H9 (cell line): ENCODE measurements around the gene NUP133. TPM values are rescaled to one million over a fixed set of nuclear protein-coding genes. Genes with fewer than 3 reads are reported as not detected.

Source experiments
- DNase-seq: peaks from one replicate; pipeline ENCODE4 v3.0.0-alpha.2; 2017
- H2AFZ ChIP-seq: one replicate; pipeline ENCODE4 v1.6.1; 2013; ENCODE audit warnings: mild to moderate bottlenecking, low read length, control low read depth, moderate library complexity
- H2AK5ac ChIP-seq: 2 replicates; pipeline ENCODE4 v1.6.1; 2013; ENCODE audit warnings: low read length, control low read depth, mixed read lengths; ENCODE audit not compliant: insufficient read length
- H2BK120ac ChIP-seq: one replicate; pipeline ENCODE4 v1.6.1; 2013; ENCODE audit warnings: low read depth, mild to moderate bottlenecking, low read length, control low read depth, inconsistent platforms; ENCODE audit not compliant: poor library complexity, severe bottlenecking
- H2BK12ac ChIP-seq: 2 replicates; pipeline ENCODE4 v1.6.1; 2013; ENCODE audit warnings: low read length, control low read depth, mixed read lengths, low read depth; ENCODE audit not compliant: insufficient read length
- H2BK15ac ChIP-seq: 2 replicates; pipeline ENCODE4 v1.6.1; 2013; ENCODE audit warnings: low read depth, low read length, control low read depth
- H2BK20ac ChIP-seq: one replicate; pipeline ENCODE4 v1.6.1; 2013; ENCODE audit warnings: low read depth, mild to moderate bottlenecking, low read length, control low read depth, inconsistent platforms; ENCODE audit not compliant: poor library complexity, severe bottlenecking
- H2BK5ac ChIP-seq: 2 replicates; pipeline ENCODE4 v1.6.1; 2013; ENCODE audit warnings: low read length, control low read depth, mixed read lengths; ENCODE audit not compliant: insufficient read length
- H3K14ac ChIP-seq: 2 replicates; pipeline ENCODE4 v1.6.1; 2013; ENCODE audit warnings: low read length, control low read depth; ENCODE audit not compliant: insufficient read depth
- H3K18ac ChIP-seq: 2 replicates; pipeline ENCODE4 v1.6.1; 2013; ENCODE audit warnings: low read depth, mild to moderate bottlenecking, mixed read lengths, low read length, control low read depth; ENCODE audit not compliant: insufficient read length
- H3K23ac ChIP-seq: 2 replicates; pipeline ENCODE4 v1.6.1; 2013; ENCODE audit warnings: low read length, control low read depth, mixed read lengths, low read depth; ENCODE audit not compliant: insufficient read length
- H3K23me2 ChIP-seq: 2 replicates; pipeline ENCODE4 v1.6.1; 2013; ENCODE audit warnings: low read depth, mild to moderate bottlenecking, mixed read lengths, low read length, control low read depth; ENCODE audit not compliant: insufficient read length, poor library complexity, severe bottlenecking
- H3K27ac ChIP-seq: 2 replicates; pipeline ENCODE4 v1.5.1; 2013; ENCODE audit warnings: low read length, control low read depth, mixed read lengths, low read depth; ENCODE audit not compliant: insufficient read length
- H3K27me3 ChIP-seq: 2 replicates; pipeline ENCODE4 v1.6.1; 2013; ENCODE audit warnings: low read length, control low read depth, inconsistent platforms; ENCODE audit not compliant: insufficient read depth
- H3K4ac ChIP-seq: 2 replicates; pipeline ENCODE4 v1.6.1; 2013; ENCODE audit warnings: low read depth, mild to moderate bottlenecking, control low read depth, inconsistent platforms, low read length, moderate library complexity
- H3K4me1 ChIP-seq: 2 replicates; pipeline ENCODE4 v1.6.1; 2013; ENCODE audit warnings: low read length, control low read depth, inconsistent platforms; ENCODE audit not compliant: insufficient read depth
- H3K4me2 ChIP-seq: 2 replicates; pipeline ENCODE4 v1.6.1; 2013; ENCODE audit warnings: low read length, control low read depth, mixed read lengths; ENCODE audit not compliant: insufficient read length, insufficient read depth
- H3K56ac ChIP-seq: 2 replicates; pipeline ENCODE4 v1.6.1; 2013; ENCODE audit warnings: low read depth, mild to moderate bottlenecking, mixed read lengths, low read length, control low read depth; ENCODE audit not compliant: insufficient read length
- H3K79me1 ChIP-seq: 2 replicates; pipeline ENCODE4 v1.6.1; 2013; ENCODE audit warnings: low read depth, mild to moderate bottlenecking, moderate library complexity, low read length, control low read depth, inconsistent platforms; ENCODE audit not compliant: insufficient read depth, poor library complexity, severe bottlenecking
- H3K79me2 ChIP-seq: 2 replicates; pipeline ENCODE4 v1.6.1; 2013; ENCODE audit warnings: low read length, control low read depth, inconsistent platforms; ENCODE audit not compliant: insufficient read depth
- H3K9ac ChIP-seq: 2 replicates; pipeline ENCODE4 v1.6.1; 2013; ENCODE audit warnings: low read length, control low read depth, mixed read lengths; ENCODE audit not compliant: insufficient read length; ENCODE audit errors: extremely low read depth
- H3K9me3 ChIP-seq: one replicate; pipeline ENCODE4 v1.6.1; 2013; ENCODE audit warnings: low read depth, low read length, inconsistent platforms; ENCODE audit not compliant: control insufficient read depth
- H3T11ph ChIP-seq: one replicate; pipeline ENCODE4 v1.6.1; 2013; ENCODE audit warnings: mild to moderate bottlenecking, low read length, control low read depth, inconsistent platforms
- H4K20me1 ChIP-seq: one replicate; pipeline ENCODE4 v1.6.1; 2013; ENCODE audit not compliant: control insufficient read depth, insufficient read length, insufficient read depth
- H4K5ac ChIP-seq: 2 replicates; pipeline ENCODE4 v1.6.1; 2013; ENCODE audit warnings: low read depth, mild to moderate bottlenecking, mixed read lengths, low read length, control low read depth; ENCODE audit not compliant: insufficient read length
- H4K8ac ChIP-seq: replicated peaks from 2 replicates; pipeline ENCODE4 v1.6.1; 2013; ENCODE audit warnings: low read length, control low read depth, mixed read lengths, low read depth; ENCODE audit not compliant: insufficient read length
- H4K91ac ChIP-seq: 2 replicates; pipeline ENCODE4 v1.6.1; 2013; ENCODE audit warnings: low read depth, mild to moderate bottlenecking, moderate library complexity, mixed read lengths, low read length, control low read depth; ENCODE audit not compliant: insufficient read length
- H3K27ac Mint-ChIP-seq, 3 experiments: 2 replicates in 2 of 3; 3 replicates in 1 of 3; pipeline ENCODE4 v1.8.0; 2020 to 2021; ENCODE audit warnings: mixed read lengths in 3 of 3, mild to moderate bottlenecking in 1 of 3, moderate library complexity in 1 of 3
- H3K27me3 Mint-ChIP-seq: 2 replicates; pipeline ENCODE4 v1.8.0; 2021; ENCODE audit warnings: low read depth, mild to moderate bottlenecking, moderate library complexity, mixed read lengths
- H3K36me3 Mint-ChIP-seq, 3 experiments: 2 replicates in 2 of 3; 3 replicates in 1 of 3; pipeline ENCODE4 v1.8.0; 2020 to 2021; ENCODE audit warnings: low read depth in 3 of 3, mixed read lengths in 3 of 3; ENCODE audit not compliant: insufficient read depth in 1 of 3
- H3K4me1 Mint-ChIP-seq, 2 experiments: 2 replicates each; pipeline ENCODE4 v1.8.0; 2020; ENCODE audit warnings: mixed read lengths in 2 of 2
- H3K4me3 Mint-ChIP-seq, 2 experiments: 2 replicates in 1 of 2; 3 replicates in 1 of 2; pipeline ENCODE4 v1.8.0; 2020 to 2021; ENCODE audit warnings: mild to moderate bottlenecking in 2 of 2, mixed read lengths in 2 of 2, moderate library complexity in 1 of 2
- H3K9me3 Mint-ChIP-seq, 2 experiments: 2 replicates in 1 of 2; 3 replicates in 1 of 2; pipeline ENCODE4 v1.8.0; 2020; ENCODE audit warnings: mild to moderate bottlenecking in 2 of 2, mixed read lengths in 2 of 2, moderate library complexity in 1 of 2
- CTCF ChIP-seq: fragments of 200-600 bp; sonication (generic); conservative IDR thresholded peaks from 3 replicates; pipeline ENCODE4 v1.8.0; 2021; ENCODE audit warnings: antibody characterized with exemption, mild to moderate bottlenecking
- WGBS: extraction: QIAGEN DNeasy Blood & Tissue Kit; methylation state at CpG from one replicate; pipeline ENCODE4 v1.1.7; 2013; ENCODE audit warnings: missing lambda C conversion rate, low lambda C conversion rate, mixed read lengths; ENCODE audit not compliant: insufficient read length; ENCODE audit errors: extremely low coverage; 5-methylcytosine and 5-hydroxymethylcytosine counted together
- total RNA-seq: library from RNA; stranded (reverse); gene quantifications from 2 replicates; pipeline ENCODE4 v1.2.1, GENCODE V29; 2021

NUP133 gene
- total RNA-seq, 1 experiment from 2014 or later: 71.3 TPM

GRCh38 chr1:229506633-229507032 lies 1.5 kb downstream of the NUP133 start:
- no peak overlapping the region for H3K4me2 ChIP-seq
- H3T11ph ChIP-seq: no peak overlapping the region
- H3K4ac ChIP-seq: no peak overlapping the region
- DNase-seq: no peak
- WGBS: no CpG with 5 or more reads among the region's 8 CpGs
- no peak overlapping the region for H3K14ac ChIP-seq
- Mint-ChIP-seq H3K27me3 (no peaks in the 10 kb centered on the region; the same call in 1 of the 2 replicates), H3K4me3 (peak overlapping the region; percentile 89 to 93), H3K27ac (no peak overlapping the region), H3K9me3 (no peaks in the 10 kb centered on the region; a peak in 2 of 5 replicates), H3K36me3 (peaks cover 0 to 23% (median 10%) of the 10 kb centered on the region in 3 experiments; a peak in 4 of 7 replicates), H3K4me1 (peaks cover 13 to 14% of the 10 kb centered on the region in 2 experiments)
- peaks cover 3% of the 10 kb centered on the region for H3K23me2 ChIP-seq
- H4K91ac ChIP-seq: no peak overlapping the region
- H2BK15ac ChIP-seq: no peak overlapping the region
- no peak overlapping the region for H2BK120ac ChIP-seq
- peaks cover 2% of the 10 kb centered on the region; the same call in 1 of the 2 replicates for H3K4me1 ChIP-seq
- H2BK12ac ChIP-seq: no peak overlapping the region
- H2BK20ac ChIP-seq: no peak overlapping the region
- H3K23ac ChIP-seq: no peak overlapping the region
- TF ChIP-seq CTCF: no peak
- no peak overlapping the region for H3K9ac ChIP-seq
- no peak overlapping the region for H4K8ac ChIP-seq
- H4K20me1 ChIP-seq: no peaks in the 10 kb centered on the region
- peaks cover 4% of the 10 kb centered on the region; the same call in 1 of the 2 replicates for H3K79me2 ChIP-seq
- H3K79me1 ChIP-seq: no peaks in the 10 kb centered on the region
- H3K56ac ChIP-seq: no peak overlapping the region
- H3K18ac ChIP-seq: no peak overlapping the region
- no peak overlapping the region for H2BK5ac ChIP-seq
- no peaks in the 10 kb centered on the region for H3K9me3 ChIP-seq
- H2AFZ ChIP-seq: no peak overlapping the region
- no peaks in the 10 kb centered on the region for H3K27me3 ChIP-seq
- no peak overlapping the region for H3K27ac ChIP-seq
- H4K5ac ChIP-seq: no peak overlapping the region
- no peak overlapping the region for H2AK5ac ChIP-seq
